Measurements from ENCODE around the gene BMF. TPM values are rescaled to one million over a fixed set of nuclear protein-coding genes. Genes with fewer than 3 reads are reported as not detected.

BMF gene
- total and polyA plus RNA-seq, 4 donors = 8.8 to 42.5 (median 11.1) TPM

- Histone ChIP-seq H3K4me1 (ENCODE audit: control insufficient read depth in 5 of 5, insufficient read depth in 5 of 5, low read length in 5 of 5) (peaks cover 11 to 75% (median 57%) of the 10 kb centered on the region in 5 donors), H3K9me3 (ENCODE audit: control insufficient read depth in 4 of 4, insufficient read depth in 3 of 4, low read length in 3 of 4) (no peaks in the 10 kb centered on the region), H3K4me3 (no peak overlapping the region), H3K27ac (ENCODE audit: low read depth in 1 of 2, low read length in 1 of 2) (peak overlapping the region in 1 of 2 donors; percentile 80), H3K27me3 (ENCODE audit: control insufficient read depth in 3 of 3, insufficient read depth in 3 of 3, low read length in 2 of 3) (no peaks in the 10 kb centered on the region), H3K36me3 (ENCODE audit: control insufficient read depth in 4 of 4, insufficient read depth in 4 of 4, low read length in 4 of 4) (peaks cover 0 to 13% (median 2%) of the 10 kb centered on the region in 4 donors), H3K9ac (ENCODE audit: insufficient read depth in 1 of 2, low read length in 2 of 2) (peak overlapping the region in 1 of 2 donors; percentile 42)
- WGBS, 2 donors = 64 to 65% methylated on average over 9 of the region's 9 CpGs
- no peak for DNase-seq
- TF ChIP-seq CTCF (IDR thresholded peaks at IDR 0.05; ENCODE audit: control extremely low read depth, extremely low read depth) = no peak
- ATAC-seq (ENCODE audit: insufficient read depth, low FRiP score) = no peak
These were observed 3.0 kb downstream of the BMF start for GRCh38 chr15:40105517-40106202.

- H3K27me3 ChIP-seq (ENCODE audit: control insufficient read depth in 3 of 3, insufficient read depth in 3 of 3, low read length in 2 of 3) = no peaks in the 10 kb centered on the region
- H3K36me3 ChIP-seq (ENCODE audit: control insufficient read depth in 4 of 4, insufficient read depth in 4 of 4, low read length in 4 of 4) = peaks cover 0 to 13% (median 2%) of the 10 kb centered on the region in 4 donors
- no peaks in the 10 kb centered on the region for H3K9me3 ChIP-seq (ENCODE audit: control insufficient read depth in 4 of 4, insufficient read depth in 3 of 4, low read length in 3 of 4)
- WGBS, 2 donors = 3% methylated on average over 16 of the region's 16 CpGs
- no peak overlapping the region for H3K4me3 ChIP-seq
- TF ChIP-seq CTCF (IDR thresholded peaks at IDR 0.05; ENCODE audit: control extremely low read depth, extremely low read depth) = peak; percentile 77
- ATAC-seq (ENCODE audit: insufficient read depth, low FRiP score) (peak; percentile 53), DNase-seq (peak; percentile 93 to 95 (median 94))
- peak overlapping the region in 1 of 2 donors; percentile 88 for H3K27ac ChIP-seq (ENCODE audit: low read depth in 1 of 2, low read length in 1 of 2)
- peak overlapping the region in 1 of 2 donors; percentile 42 for H3K9ac ChIP-seq (ENCODE audit: insufficient read depth in 1 of 2, low read length in 2 of 2)
- H3K4me1 ChIP-seq (ENCODE audit: control insufficient read depth in 5 of 5, insufficient read depth in 5 of 5, low read length in 5 of 5) = peaks cover 11 to 82% (median 63%) of the 10 kb centered on the region in 5 donors
These were observed 3.7 kb downstream of the BMF start for GRCh38 chr15:40104865-40105516.

DNA sequence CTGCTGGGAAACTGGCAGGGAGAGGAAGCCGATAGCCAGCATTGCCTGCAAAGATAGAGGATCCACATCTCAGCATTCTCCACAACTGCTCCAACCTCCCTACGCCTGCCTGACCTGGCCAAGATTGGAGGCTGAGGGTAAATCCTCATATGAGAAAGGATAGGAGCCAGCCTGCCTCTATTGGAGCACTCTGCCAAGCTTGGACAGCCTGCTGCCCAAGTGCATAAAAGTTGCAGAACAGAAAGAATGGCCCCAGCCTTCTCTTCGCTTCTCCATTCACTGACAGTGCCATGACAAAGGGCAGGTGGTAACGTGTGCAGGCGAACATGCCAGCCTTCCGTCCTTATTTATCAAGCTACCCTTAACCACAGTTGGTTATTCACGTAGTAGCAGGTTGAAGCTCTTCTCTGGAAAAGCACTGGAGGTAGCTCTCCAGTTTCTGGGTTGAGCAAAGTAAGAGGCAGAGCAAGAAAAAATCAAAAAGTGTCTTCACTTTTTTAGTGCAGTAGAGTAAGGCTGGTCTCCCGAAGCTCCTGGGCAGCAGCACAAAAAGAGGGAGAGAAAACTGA is 4.3 kb downstream of the BMF start:
- Histone ChIP-seq H3K4me3 (no peak overlapping the region), H3K9me3 (ENCODE audit: control insufficient read depth in 4 of 4, insufficient read depth in 3 of 4, low read length in 3 of 4) (no peaks in the 10 kb centered on the region), H3K27ac (ENCODE audit: low read depth in 1 of 2, low read length in 1 of 2) (peak overlapping the region in 1 of 2 donors; percentile 88), H3K4me1 (ENCODE audit: control insufficient read depth in 5 of 5, insufficient read depth in 5 of 5, low read length in 5 of 5) (peaks cover 11 to 86% (median 63%) of the 10 kb centered on the region in 5 donors), H3K9ac (ENCODE audit: insufficient read depth in 1 of 2, low read length in 2 of 2) (no peak overlapping the region), H3K36me3 (ENCODE audit: control insufficient read depth in 4 of 4, insufficient read depth in 4 of 4, low read length in 4 of 4) (peaks cover 0 to 13% (median 2%) of the 10 kb centered on the region in 4 donors), H3K27me3 (ENCODE audit: control insufficient read depth in 3 of 3, insufficient read depth in 3 of 3, low read length in 2 of 3) (no peaks in the 10 kb centered on the region)
- ATAC-seq (ENCODE audit: insufficient read depth, low FRiP score) (no peak), DNase-seq (no peak)
- 60 to 71% methylated on average over 8 of the region's 8 CpGs for WGBS, 2 donors
- no peak for TF ChIP-seq CTCF (IDR thresholded peaks at IDR 0.05; ENCODE audit: control extremely low read depth, extremely low read depth)
